Prostate gland (tissue), 2 donors: ENCODE data around the gene DAP.

Source experiments
- CTCF ChIP-seq, 4 experiments: fragments of 200-600 bp in 2 of 4; fragments of 450-650 bp in 2 of 4; sonication (generic) in 2 of 4; IDR thresholded peaks; 1 replicate in 3 of 4; 2 replicates in 1 of 4; pipeline ENCODE4 v1.5.1; 2016 to 2019; ENCODE audit warnings: antibody characterized with exemption in 4 of 4, mild to moderate bottlenecking in 2 of 4, moderate library complexity in 2 of 4
- POLR2A ChIP-seq: fragments of 450-650 bp; IDR thresholded peaks from one replicate; pipeline ENCODE4 v1.6.1; 2016; ENCODE audit warnings: antibody characterized with exemption, mild to moderate bottlenecking

- TF ChIP-seq CTCF (IDR thresholded peaks at IDR 0.05): no peak
- no peak for TF ChIP-seq POLR2A
Measured at GRCh38 chr5:10768328-10768899, 7.4 kb upstream of the DAP start.
